Measurements from ENCODE around the gene C10orf71.

DNA sequence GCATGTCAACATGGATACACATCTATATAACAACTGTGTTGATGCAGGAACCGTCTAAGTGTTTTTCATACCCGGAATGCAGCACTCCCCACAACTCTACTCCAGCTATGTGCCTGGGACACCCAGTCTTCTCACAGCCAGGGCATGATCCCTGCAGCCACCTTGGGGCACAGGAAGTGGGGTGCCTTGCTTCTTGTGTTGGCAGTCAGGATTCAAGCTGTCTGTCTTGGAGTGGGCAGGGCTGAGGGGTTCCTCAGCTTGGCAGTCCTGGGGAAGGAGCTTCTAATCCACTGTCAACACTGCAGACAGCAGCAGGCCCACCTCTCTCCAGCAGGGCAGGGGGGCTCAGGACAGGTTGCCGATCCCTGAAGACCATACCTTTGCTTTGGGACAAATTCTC is 55.6 kb downstream of the C10orf71 start:
- TF ChIP-seq, protein P1, sequence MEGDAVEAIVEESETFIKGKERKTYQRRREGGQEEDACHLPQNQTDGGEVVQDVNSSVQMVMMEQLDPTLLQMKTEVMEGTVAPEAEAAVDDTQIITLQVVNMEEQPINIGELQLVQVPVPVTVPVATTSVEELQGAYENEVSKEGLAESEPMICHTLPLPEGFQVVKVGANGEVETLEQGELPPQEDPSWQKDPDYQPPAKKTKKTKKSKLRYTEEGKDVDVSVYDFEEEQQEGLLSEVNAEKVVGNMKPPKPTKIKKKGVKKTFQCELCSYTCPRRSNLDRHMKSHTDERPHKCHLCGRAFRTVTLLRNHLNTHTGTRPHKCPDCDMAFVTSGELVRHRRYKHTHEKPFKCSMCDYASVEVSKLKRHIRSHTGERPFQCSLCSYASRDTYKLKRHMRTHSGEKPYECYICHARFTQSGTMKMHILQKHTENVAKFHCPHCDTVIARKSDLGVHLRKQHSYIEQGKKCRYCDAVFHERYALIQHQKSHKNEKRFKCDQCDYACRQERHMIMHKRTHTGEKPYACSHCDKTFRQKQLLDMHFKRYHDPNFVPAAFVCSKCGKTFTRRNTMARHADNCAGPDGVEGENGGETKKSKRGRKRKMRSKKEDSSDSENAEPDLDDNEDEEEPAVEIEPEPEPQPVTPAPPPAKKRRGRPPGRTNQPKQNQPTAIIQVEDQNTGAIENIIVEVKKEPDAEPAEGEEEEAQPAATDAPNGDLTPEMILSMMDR (IDR thresholded peaks at IDR 0.05) = no peak
- TF ChIP-seq POLR2AphosphoS5 (IDR thresholded peaks at IDR 0.05) (no peak), POLR2A (IDR thresholded peaks at IDR 0.05) (no peak)

All from breast epithelium (tissue), 3 donors.